ENCODE data around the gene CRLF2.

- TF ChIP-seq, protein P1, sequence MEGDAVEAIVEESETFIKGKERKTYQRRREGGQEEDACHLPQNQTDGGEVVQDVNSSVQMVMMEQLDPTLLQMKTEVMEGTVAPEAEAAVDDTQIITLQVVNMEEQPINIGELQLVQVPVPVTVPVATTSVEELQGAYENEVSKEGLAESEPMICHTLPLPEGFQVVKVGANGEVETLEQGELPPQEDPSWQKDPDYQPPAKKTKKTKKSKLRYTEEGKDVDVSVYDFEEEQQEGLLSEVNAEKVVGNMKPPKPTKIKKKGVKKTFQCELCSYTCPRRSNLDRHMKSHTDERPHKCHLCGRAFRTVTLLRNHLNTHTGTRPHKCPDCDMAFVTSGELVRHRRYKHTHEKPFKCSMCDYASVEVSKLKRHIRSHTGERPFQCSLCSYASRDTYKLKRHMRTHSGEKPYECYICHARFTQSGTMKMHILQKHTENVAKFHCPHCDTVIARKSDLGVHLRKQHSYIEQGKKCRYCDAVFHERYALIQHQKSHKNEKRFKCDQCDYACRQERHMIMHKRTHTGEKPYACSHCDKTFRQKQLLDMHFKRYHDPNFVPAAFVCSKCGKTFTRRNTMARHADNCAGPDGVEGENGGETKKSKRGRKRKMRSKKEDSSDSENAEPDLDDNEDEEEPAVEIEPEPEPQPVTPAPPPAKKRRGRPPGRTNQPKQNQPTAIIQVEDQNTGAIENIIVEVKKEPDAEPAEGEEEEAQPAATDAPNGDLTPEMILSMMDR (IDR thresholded peaks at IDR 0.05) = no peak
- TF ChIP-seq POLR2A (IDR thresholded peaks at IDR 0.05) = no peak
Measured at GRCh38 chrX:1169189-1169588, 43.3 kb downstream of the CRLF2 start.
